Measurements from ENCODE around the gene MAP2.

DNA sequence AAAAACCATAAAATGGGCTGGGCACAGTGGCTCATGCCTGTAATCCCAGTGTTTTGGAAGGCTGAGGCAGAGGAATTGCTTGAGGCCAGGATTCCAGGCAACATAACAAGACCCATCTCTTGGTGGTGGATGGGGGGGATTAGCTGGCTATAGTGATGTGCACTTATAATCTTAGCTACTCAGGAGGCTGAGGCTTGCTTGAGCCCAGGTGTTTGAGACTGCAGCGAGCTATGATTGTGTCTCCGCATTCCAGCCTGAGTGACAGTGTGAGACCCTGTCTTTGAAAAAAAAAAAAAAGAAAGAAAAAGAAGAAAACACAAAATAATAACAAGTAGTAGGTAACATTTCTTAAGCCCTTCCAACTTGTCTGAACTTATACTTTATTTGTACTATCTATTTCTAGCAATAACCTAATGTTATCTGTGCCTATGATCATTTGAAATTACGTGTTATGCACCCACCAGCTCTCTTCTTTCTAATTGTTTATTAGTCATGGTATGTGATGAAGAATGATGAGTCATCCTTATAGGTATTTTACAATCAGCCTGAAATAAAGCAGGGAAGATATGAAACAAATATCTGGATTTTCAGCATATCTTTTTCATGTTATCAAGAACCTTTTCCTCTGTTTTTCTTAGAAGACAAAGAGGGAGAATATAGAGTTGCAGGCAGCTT, 218.4 kb downstream of the MAP2 start:
- TF ChIP-seq POLR2A (IDR thresholded peaks at IDR 0.05; ENCODE audit: low read depth, low read length), result no peak
- TF ChIP-seq TAF1 (IDR thresholded peaks at IDR 0.05; ENCODE audit: borderline replicate concordance, low read depth, low read length), result no peak
- TF ChIP-seq POLR2AphosphoS5 (IDR thresholded peaks at IDR 0.05; ENCODE audit: low read depth, low read length), result no peak
